H1 (cell line): ENCODE results near the gene SPAG16. TPM values are rescaled to one million over a fixed set of nuclear protein-coding genes. Genes with fewer than 3 reads are reported as not detected.

ENCODE experiments used
- CTCF ChIA-PET: fragments of 300-600 bp; sonication (Branson Sonifier 250); formaldehyde crosslinking; loops from one replicate; lab custom pipeline; 2021; ENCODE audit not compliant: partially characterized antibody; lab: Charles Lee
- POLR2A ChIA-PET: fragments of 300-600 bp; sonication (Branson Sonifier 250); formaldehyde crosslinking; loops from one replicate; lab custom pipeline; 2021; ENCODE audit warnings: inconsistent platforms; ENCODE audit not compliant: partially characterized antibody; lab: Charles Lee
- DNase-seq, 2 experiments: peaks; one replicate each; pipeline versions ENCODE4 v3.0.0 to v3.0.0-alpha.2; 2010 to 2022; ENCODE audit warnings: low spot score in 2 of 2, low read depth in 1 of 2, mixed read lengths in 1 of 2
- FAIRE-seq: peaks from 2 replicates; lab custom pipeline; 2011; peaks lifted over from hg19 to GRCh38; lab: Jason Lieb, UNC
- H2AFZ ChIP-seq: 2 replicates; pipeline ENCODE4 v1.8.1; 2012; ENCODE audit warnings: low read length, inconsistent platforms
- H2AK5ac ChIP-seq: 2 replicates; pipeline ENCODE4 v1.6.1; 2013; ENCODE audit warnings: low read depth, low read length
- H2BK120ac ChIP-seq: replicated peaks from 2 replicates; pipeline ENCODE3; 2013; ENCODE audit warnings: low read depth, low read length, inconsistent platforms
- H2BK12ac ChIP-seq: 2 replicates; pipeline ENCODE4 v1.6.1; 2013; ENCODE audit warnings: low read depth, low read length
- H2BK15ac ChIP-seq: 2 replicates; pipeline ENCODE4 v1.6.1; 2013; ENCODE audit warnings: low read length
- H2BK20ac ChIP-seq: 2 replicates; pipeline ENCODE4 v1.6.1; 2013; ENCODE audit warnings: low read length
- H2BK5ac ChIP-seq: 2 replicates; pipeline ENCODE4 v1.6.1; 2013; ENCODE audit warnings: low read depth, low read length
- H3K14ac ChIP-seq: 2 replicates; pipeline ENCODE4 v1.6.1; 2013; ENCODE audit warnings: inconsistent platforms; ENCODE audit not compliant: insufficient read length
- H3K18ac ChIP-seq: 2 replicates; pipeline ENCODE4 v1.6.1; 2013; ENCODE audit warnings: low read length; ENCODE audit errors: extremely low read depth
- H3K23ac ChIP-seq: 2 replicates; pipeline ENCODE4 v1.6.1; 2013; ENCODE audit warnings: inconsistent platforms; ENCODE audit not compliant: insufficient read length
- H3K23me2 ChIP-seq: 2 replicates; pipeline ENCODE4 v1.6.1; 2013; ENCODE audit warnings: low read depth, low read length
- H3K27ac ChIP-seq: 2 replicates; pipeline ENCODE4 v1.6.1; 2011; ENCODE audit warnings: low read depth, low read length, inconsistent platforms
- H3K27me3 ChIP-seq, 4 experiments: replicated peaks in 1 of 4; 1 replicate in 1 of 4; 2 replicates in 3 of 4; pipeline versions ENCODE4 v1.6.1 to v1.8.1; 2011 to 2013; ENCODE audit warnings: low read length in 3 of 4, mild to moderate bottlenecking in 3 of 4, inconsistent platforms in 2 of 4, mixed read lengths in 2 of 4, moderate library complexity in 1 of 4; ENCODE audit not compliant: control insufficient read depth in 3 of 4, insufficient read depth in 3 of 4; ENCODE audit errors: extremely low read depth in 1 of 4
- H3K36me3 ChIP-seq, 4 experiments: 2 replicates each; pipeline versions ENCODE4 v1.6.1 to v1.8.1; 2011 to 2013; ENCODE audit warnings: mild to moderate bottlenecking in 4 of 4, low read length in 3 of 4, moderate library complexity in 2 of 4, control low read depth in 1 of 4, inconsistent platforms in 1 of 4; ENCODE audit not compliant: insufficient read depth in 4 of 4, control insufficient read depth in 2 of 4
- H3K4ac ChIP-seq: replicated peaks from 2 replicates; pipeline ENCODE3; 2013; ENCODE audit warnings: low read length, low read depth, mixed read lengths, inconsistent platforms; ENCODE audit not compliant: insufficient read length
- H3K4me1 ChIP-seq, 4 experiments: replicated peaks in 1 of 4; 1 replicate in 1 of 4; 2 replicates in 3 of 4; pipeline versions ENCODE4 v1.6.1 to v1.8.1; 2011 to 2013; ENCODE audit warnings: low read length in 3 of 4, inconsistent platforms in 2 of 4, mixed read lengths in 1 of 4; ENCODE audit not compliant: insufficient read depth in 4 of 4, control insufficient read depth in 3 of 4
- H3K4me2 ChIP-seq, 2 experiments: 2 replicates each; pipeline versions ENCODE4 v1.6.1 to v1.8.1; 2011 to 2013; ENCODE audit warnings: low read depth in 2 of 2, low read length in 2 of 2, control low read depth in 1 of 2, inconsistent platforms in 1 of 2, mild to moderate bottlenecking in 1 of 2; ENCODE audit not compliant: insufficient read depth in 1 of 2
- H3K4me3 ChIP-seq, 4 experiments: fragments of 200-600, 300-600 bp in 1 of 4; sonication (generic), shearing (Covaris generic), sonication (Bioruptor Twin) in 1 of 4; 2 replicates each; pipeline versions ENCODE4 v1.5.1 to v1.8.1; 2011 to 2016; ENCODE audit warnings: low read length in 4 of 4, low read depth in 3 of 4, control low read depth in 2 of 4, inconsistent platforms in 2 of 4, mild to moderate bottlenecking in 2 of 4, mixed read lengths in 1 of 4, moderate library complexity in 1 of 4; ENCODE audit not compliant: insufficient read depth in 2 of 4; ENCODE audit errors: extremely low read depth in 1 of 4
- H3K56ac ChIP-seq: replicated peaks from 2 replicates; pipeline ENCODE3; 2013; ENCODE audit warnings: low read depth, mild to moderate bottlenecking, mixed read lengths, low read length, inconsistent platforms; ENCODE audit not compliant: insufficient read length
- H3K79me1 ChIP-seq: 2 replicates; pipeline ENCODE4 v1.6.1; 2013; ENCODE audit warnings: low read depth, low read length, control low read depth
- H3K79me2 ChIP-seq, 2 experiments: 2 replicates each; pipeline versions ENCODE4 v1.6.1 to v1.8.1; 2012 to 2013; ENCODE audit warnings: low read length in 2 of 2, mild to moderate bottlenecking in 2 of 2, inconsistent platforms in 1 of 2; ENCODE audit not compliant: insufficient read depth in 2 of 2, control insufficient read depth in 1 of 2
- H3K9ac ChIP-seq, 4 experiments: replicated peaks in 1 of 4; 1 replicate in 1 of 4; 2 replicates in 3 of 4; pipeline versions ENCODE4 v1.6.1 to v1.8.1; 2011 to 2013; ENCODE audit warnings: low read depth in 3 of 4, low read length in 3 of 4, control low read depth in 2 of 4, mild to moderate bottlenecking in 2 of 4, moderate library complexity in 2 of 4, inconsistent platforms in 1 of 4; ENCODE audit errors: extremely low read depth in 1 of 4
- H3K9me3 ChIP-seq, 2 experiments: 2 replicates each; pipeline versions ENCODE4 v1.6.1 to v1.8.1; 2012 to 2013; ENCODE audit warnings: mild to moderate bottlenecking in 2 of 2, moderate library complexity in 2 of 2, control low read depth in 1 of 2, inconsistent platforms in 1 of 2, low read depth in 1 of 2, low read length in 1 of 2, mixed read lengths in 1 of 2; ENCODE audit not compliant: insufficient read depth in 2 of 2
- H4K20me1 ChIP-seq, 2 experiments: replicated peaks in 1 of 2; 2 replicates each; pipeline versions ENCODE3 to v1.8.1; 2011 to 2013; ENCODE audit warnings: inconsistent platforms in 2 of 2, low read length in 2 of 2, mild to moderate bottlenecking in 1 of 2; ENCODE audit not compliant: insufficient read depth in 2 of 2, control insufficient read depth in 1 of 2
- H4K5ac ChIP-seq: 2 replicates; pipeline ENCODE4 v1.6.1; 2013; ENCODE audit warnings: low read length, low read depth, mixed read lengths, inconsistent platforms; ENCODE audit not compliant: insufficient read length
- H4K8ac ChIP-seq: 2 replicates; pipeline ENCODE4 v1.8.0; 2013; ENCODE audit warnings: mild to moderate bottlenecking, moderate library complexity, low read length, inconsistent platforms; ENCODE audit not compliant: insufficient read depth; ENCODE audit errors: extremely low read depth
- H4K91ac ChIP-seq: replicated peaks from 2 replicates; pipeline ENCODE3; 2013; ENCODE audit warnings: low read length, mixed read lengths, inconsistent platforms; ENCODE audit not compliant: insufficient read length
- ASH2L ChIP-seq: fragments of 200-600, 300-600 bp; sonication (generic); IDR thresholded peaks from one replicate; pipeline ENCODE4 v1.7.1; 2017; ENCODE audit warnings: low read length
- BACH1 ChIP-seq: IDR thresholded peaks from 2 replicates; pipeline ENCODE4 v1.6.1; 2012; ENCODE audit warnings: low read length, improper control_type of control experiment
- CTCF ChIP-seq, 3 experiments: IDR thresholded peaks; 1 replicate in 2 of 3; 2 replicates in 1 of 3; pipeline versions ENCODE4 v1.5.1 to v1.6.1; 2011; ENCODE audit warnings: low read length in 3 of 3, mild to moderate bottlenecking in 3 of 3, inconsistent platforms in 2 of 3, low read depth in 1 of 3, moderate library complexity in 1 of 3; ENCODE audit not compliant: insufficient read depth in 1 of 3; ENCODE audit errors: control extremely low read depth in 1 of 3
- EGR1 ChIP-seq: IDR thresholded peaks from 2 replicates; pipeline ENCODE4 v1.6.1; 2011; ENCODE audit warnings: low read depth, low read length, borderline replicate concordance
- PHF8 ChIP-seq: fragments of 200-600 bp; sonication (generic); conservative IDR thresholded peaks from 2 replicates; pipeline ENCODE4 v1.7.1; 2012; ENCODE audit warnings: low read depth, mild to moderate bottlenecking, inconsistent platforms, low read length, moderate library complexity
- POLR2AphosphoS5 ChIP-seq: IDR thresholded peaks from 2 replicates; pipeline ENCODE4 v1.6.1; 2011; ENCODE audit warnings: low read depth, low read length
- RNF2 ChIP-seq: fragments of 200-900, 300-1000 bp; sonication (generic); IDR thresholded peaks from 2 replicates; pipeline ENCODE4 v1.7.1; 2016; ENCODE audit warnings: borderline replicate concordance, low read depth, mild to moderate bottlenecking, antibody characterized with exemption, low read length; ENCODE audit not compliant: poor library complexity, severe bottlenecking; ENCODE audit errors: missing control alignments
- SUZ12 ChIP-seq: fragments of 200-600 bp; sonication (generic); IDR thresholded peaks from 2 replicates; pipeline ENCODE4 v1.6.1; 2012; ENCODE audit warnings: mild to moderate bottlenecking, inconsistent platforms, low read length, moderate library complexity, mixed read lengths
- TAF7 ChIP-seq: optimal IDR thresholded peaks from 2 replicates; pipeline ENCODE3; 2011; ENCODE audit warnings: low read depth, mild to moderate bottlenecking, inconsistent platforms, low read length, moderate library complexity, borderline replicate concordance
- YY1 ChIP-seq: IDR thresholded peaks from 2 replicates; pipeline ENCODE4 v1.6.1; 2011; ENCODE audit warnings: low read depth, mild to moderate bottlenecking, low read length
- ZNF274 ChIP-seq: IDR thresholded peaks from 2 replicates; pipeline ENCODE4 v1.7.0; 2012; ENCODE audit warnings: low read length, borderline replicate concordance; ENCODE audit errors: extremely low read depth
- WGBS, 2 experiments: shearing (Covaris generic) in 1 of 2; methylation state at CpG; one replicate each; pipeline versions ENCODE4 v1.1.6 to v1.1.7; 2013 to 2015; ENCODE audit warnings: low lambda C conversion rate in 2 of 2, mixed read lengths in 2 of 2, inconsistent platforms in 1 of 2, low coverage in 1 of 2, missing lambda C conversion rate in 1 of 2; ENCODE audit not compliant: insufficient replicate concordance in 2 of 2, insufficient coverage in 1 of 2, insufficient read length in 1 of 2; ENCODE audit errors: extremely low coverage in 1 of 2, missing lambda C conversion rate in 1 of 2; 5-methylcytosine and 5-hydroxymethylcytosine counted together
- polyA plus RNA-seq, 7 experiments: library from polyadenylated mRNA; depleted of rRNA in 3 of 7; stranded (reverse) in 5 of 7; unstranded in 2 of 7; fragments of >200 nt in 5 of 7; fragments of 200-250 nt in 2 of 7; gene quantifications; 1 replicate in 5 of 7; 2 replicates in 1 of 7; 4 replicates in 1 of 7; pipeline versions ENCODE4 v1.2.1 to v1.2.3, GENCODE V29; 2011 to 2013; ENCODE audit warnings: missing spikeins in 2 of 7, mixed read lengths in 2 of 7
- total RNA-seq: library from RNA; stranded (reverse); fragmentation: NEBNext Ultra II Directional; extraction: Animal tissue kit (Norgen Biotek cat#: 25700); gene quantifications from 2 replicates; pipeline ENCODE4 v1.2.1, GENCODE V29; 2021

The SPAG16 gene
- total and polyA plus RNA-seq, 2 of the 8 experiments (the other 6 are each of a cell fraction or from before 2014, with no cell fraction given), result 6.0 to 14.9 TPM

- no peaks in the 10 kb centered on the region for H3K27me3 ChIP-seq
- H3K4me1 ChIP-seq, result peaks cover 0 to 4% (median 1%) of the 10 kb centered on the region in 4 experiments; a peak in 1 of 7 replicates
- no peak overlapping the region for H2BK12ac ChIP-seq
- H3K23ac ChIP-seq, result no peak overlapping the region
- DNase-seq, result no peak
- no peak overlapping the region for H3K14ac ChIP-seq
- no peak for FAIRE-seq
- H3K18ac ChIP-seq, result no peak overlapping the region
- no peak overlapping the region for H3K27ac ChIP-seq
- H2BK120ac ChIP-seq, result no peak overlapping the region
- H3K79me1 ChIP-seq, result no peaks in the 10 kb centered on the region
- POLR2A ChIA-PET, result no interaction called here
- no peak overlapping the region for H2BK15ac ChIP-seq
- H4K20me1 ChIP-seq, result no peaks in the 10 kb centered on the region
- no peak overlapping the region for H4K5ac ChIP-seq
- H3K79me2 ChIP-seq, result no peaks in the 10 kb centered on the region
- 100% methylated on average over 1 of the region's 1 CpG; no CpG with 5 or more reads in 1 of the 2 experiments for WGBS, 2 experiments
- H2BK5ac ChIP-seq, result no peak overlapping the region
- H4K8ac ChIP-seq, result no peak overlapping the region
- H2AK5ac ChIP-seq, result no peak overlapping the region
- H3K9ac ChIP-seq, result no peak overlapping the region
- no peak overlapping the region for H3K4me2 ChIP-seq
- no peaks in the 10 kb centered on the region for H3K23me2 ChIP-seq
- H3K56ac ChIP-seq, result no peak overlapping the region
- H3K4ac ChIP-seq, result no peak overlapping the region
- CTCF ChIA-PET, result no interaction called here
- no peaks in the 10 kb centered on the region for H3K9me3 ChIP-seq
- H3K4me3 ChIP-seq, result no peak overlapping the region
- H4K91ac ChIP-seq, result no peak overlapping the region
- H2BK20ac ChIP-seq, result no peak overlapping the region
- H2AFZ ChIP-seq, result no peak overlapping the region
- H3K36me3 ChIP-seq, result no peaks in the 10 kb centered on the region
- TF ChIP-seq PHF8 (no peak), POLR2AphosphoS5 (no peak), ASH2L (no peak), RNF2 (no peak), BACH1 (no peak), ZNF274 (no peak), TAF7 (no peak), EGR1 (no peak), SUZ12 (no peak), CTCF (IDR thresholded peaks at IDR 0.05; ENCODE audit: control extremely low read depth in 1 of 3, insufficient read depth in 1 of 3, low read depth in 1 of 3, low read length in 3 of 3) (no peak), YY1 (no peak)
Measured at GRCh38 chr2:214215107-214215506, 930.8 kb downstream of the SPAG16 start.
